ENCODE results near the gene CCDC71. TPM values are rescaled to one million over a fixed set of nuclear protein-coding genes. Genes with fewer than 3 reads are reported as not detected.
A peak's percentile ranks its signal among the peaks of the same experiment; 100 is the strongest.

CCDC71 gene
- total and polyA plus RNA-seq, 9 of the 15 experiments (the other 6 are each of a cell fraction or from before 2014, with no cell fraction given) = 0.13 to 19.3 (median 14.3) TPM

- TF ChIP-seq MNT (conservative IDR thresholded peaks at IDR 0.05) (peak; percentile 34 to 48; a peak in 2 of 4 replicates), KAT2B (IDR thresholded peaks at IDR 0.05; ENCODE audit: low read depth, low read length) (no peak), FOXP4 (CRISPR knock-in tag; IDR thresholded peaks at IDR 0.05; ENCODE audit: borderline replicate concordance) (no peak), ETV5 (CRISPR knock-in tag; IDR thresholded peaks at IDR 0.05; ENCODE audit: low read depth) (no peak), AFF4 (CRISPR knock-in tag; IDR thresholded peaks at IDR 0.05) (no peak), TEAD1 (CRISPR knock-in tag; IDR thresholded peaks at IDR 0.05) (peak; percentile 26 to 89; a peak in 2 of 4 replicates), ARID4B (CRISPR knock-in tag; IDR thresholded peaks at IDR 0.05) (no peak), ZBTB7A (IDR thresholded peaks at IDR 0.05; ENCODE audit: borderline replicate concordance, control insufficient read depth, low read depth, low read length) (peak; percentile 75; the same call in 1 of the 2 replicates), COPS2 (conservative IDR thresholded peaks at IDR 0.05) (no peak), FOXK2 (conservative IDR thresholded peaks at IDR 0.05 in 1 of 2, IDR thresholded peaks at IDR 0.05 in 1 of 2; ENCODE audit: low read depth in 2 of 2) (no peak), TAF9B (IDR thresholded peaks at IDR 0.05; ENCODE audit: partially characterized antibody) (peak; percentile 29), TEAD4 (IDR thresholded peaks at IDR 0.05; ENCODE audit: low read length) (peak; percentile 65), TEAD4 (CRISPR knock-in tag; IDR thresholded peaks at IDR 0.05; ENCODE audit: borderline replicate concordance) (no peak), TAL1 (IDR thresholded peaks at IDR 0.05) (no peak)
Measured at GRCh38 chr3:49133226-49133951, 32.7 kb downstream of the CCDC71 start (continued).
